Prostate gland (tissue), 2 donors: Measurements from ENCODE around the gene SYNM. TPM values are rescaled to one million over a fixed set of nuclear protein-coding genes. Genes with fewer than 3 reads are reported as not detected.

Experiments
- DNase-seq: peaks from one replicate; pipeline ENCODE4 v3.0.0-alpha.2; 2019; ENCODE audit warnings: low spot score
- H3K27ac ChIP-seq, 2 donors: fragments of 200-600 bp; sonication (generic); 2 replicates each; pipeline ENCODE4 v1.5.1; 2017 to 2019
- H3K27me3 ChIP-seq: fragments of 200-600 bp; sonication (generic); replicated peaks from 2 replicates; pipeline ENCODE4 v1.5.1; 2019; ENCODE audit not compliant: insufficient read depth
- H3K36me3 ChIP-seq, 2 donors: fragments of 200-600 bp; sonication (generic); 1 replicate in 1 of 2; 2 replicates in 1 of 2; pipeline versions ENCODE4 v1.5.1 to v1.8.1; 2017 to 2019
- H3K4me1 ChIP-seq: fragments of 200-600 bp; sonication (generic); replicated peaks from 2 replicates; pipeline ENCODE4 v1.5.1; 2019
- H3K4me3 ChIP-seq, 2 donors: fragments of 200-600 bp; sonication (generic); 2 replicates each; pipeline ENCODE4 v1.5.1; 2017 to 2019
- H3K9me3 ChIP-seq: fragments of 200-600 bp; sonication (generic); 2 replicates; pipeline ENCODE4 v1.5.1; 2017
- CTCF ChIP-seq, 4 experiments: fragments of 200-600 bp in 2 of 4; fragments of 450-650 bp in 2 of 4; sonication (generic) in 2 of 4; IDR thresholded peaks; 1 replicate in 3 of 4; 2 replicates in 1 of 4; pipeline ENCODE4 v1.5.1; 2016 to 2019; ENCODE audit warnings: antibody characterized with exemption in 4 of 4, mild to moderate bottlenecking in 2 of 4, moderate library complexity in 2 of 4
- POLR2A ChIP-seq: fragments of 450-650 bp; IDR thresholded peaks from one replicate; pipeline ENCODE4 v1.6.1; 2016; ENCODE audit warnings: antibody characterized with exemption, mild to moderate bottlenecking
- POLR2AphosphoS5 ChIP-seq: sonication (generic); formaldehyde crosslinking; IDR thresholded peaks from one replicate; pipeline ENCODE4 v1.6.1; 2017; ENCODE audit warnings: antibody characterized with exemption
- WGBS: methylation state at CpG from one replicate; pipeline ENCODE4 v1.1.5; 2018; 5-methylcytosine and 5-hydroxymethylcytosine counted together
- intact Hi-C: fragments of 100-400 bp; cut with DNase I; formaldehyde crosslinking; loops from one replicate; pipeline ENCODE4 v1.14.2; 2022
- total RNA-seq, 2 donors: library from RNA; depleted of rRNA; stranded (reverse); fragments of >200 nt; gene quantifications; one replicate each; pipeline ENCODE4 v1.1.0, GENCODE V29; 2016

SYNM gene
- total RNA-seq, 2 donors from 2014 or later = 181 to 185 TPM

- intact Hi-C loops = no loop called here
- Histone ChIP-seq H3K36me3 (no peaks in the 10 kb centered on the region), H3K27me3 (no peaks in the 10 kb centered on the region), H3K4me1 (no peaks in the 10 kb centered on the region), H3K9me3 (no peaks in the 10 kb centered on the region), H3K4me3 (no peak overlapping the region), H3K27ac (peak overlapping the region in 1 of 2 donors; percentile 32)
- TF ChIP-seq CTCF (IDR thresholded peaks at IDR 0.05) (no peak), POLR2AphosphoS5 (peak; percentile 57), POLR2A (no peak)
- WGBS = 54% methylated on average over 9 of the region's 9 CpGs
- peak; percentile 25 for DNase-seq
These were observed 51.1 kb downstream of the SYNM start for GRCh38 chr15:99155961-99156443.

GRCh38 chr15:99157456-99157855 lies 52.6 kb downstream of the SYNM start:
- Histone ChIP-seq H3K36me3 (no peaks in the 10 kb centered on the region), H3K27me3 (no peaks in the 10 kb centered on the region), H3K27ac (no peak overlapping the region), H3K9me3 (no peaks in the 10 kb centered on the region), H3K4me3 (no peak overlapping the region), H3K4me1 (no peaks in the 10 kb centered on the region)
- no peak for DNase-seq
- intact Hi-C loops = no loop called here
- TF ChIP-seq CTCF (IDR thresholded peaks at IDR 0.05) = no peak
- TF ChIP-seq POLR2AphosphoS5 = no peak
- no peak for TF ChIP-seq POLR2A
- 63% methylated on average over 3 of the region's 3 CpGs for WGBS

GRCh38 chr15:99158626-99159412 lies 53.9 kb downstream of the SYNM start:
- intact Hi-C loops = no loop called here
- DNase-seq = no peak
- Histone ChIP-seq H3K4me1 (no peaks in the 10 kb centered on the region), H3K4me3 (no peak overlapping the region), H3K9me3 (no peaks in the 10 kb centered on the region), H3K36me3 (no peaks in the 10 kb centered on the region), H3K27me3 (no peaks in the 10 kb centered on the region), H3K27ac (no peak overlapping the region)
- WGBS = 97% methylated on average over 6 of the region's 6 CpGs
- no peak for TF ChIP-seq POLR2A
- TF ChIP-seq CTCF (IDR thresholded peaks at IDR 0.05) = no peak
- TF ChIP-seq POLR2AphosphoS5 = no peak

GRCh38 chr15:99163271-99164062 lies 58.6 kb downstream of the SYNM start:
- TF ChIP-seq CTCF (IDR thresholded peaks at IDR 0.05) (no peak), POLR2AphosphoS5 (no peak), POLR2A (no peak)
- intact Hi-C loops = no loop called here
- Histone ChIP-seq H3K9me3 (no peaks in the 10 kb centered on the region), H3K4me1 (no peaks in the 10 kb centered on the region), H3K27me3 (no peaks in the 10 kb centered on the region), H3K27ac (no peak overlapping the region), H3K36me3 (no peaks in the 10 kb centered on the region), H3K4me3 (no peak overlapping the region)
- no peak for DNase-seq
- 84% methylated on average over 4 of the region's 4 CpGs for WGBS
